ENCODE measurements around the gene SLC2A13. TPM values are rescaled to one million over a fixed set of nuclear protein-coding genes. Genes with fewer than 3 reads are reported as not detected.

Gene SLC2A13
- total RNA-seq, 4 donors from 2014 or later: 18.4 to 32.0 (median 25.3) TPM

GRCh38 chr12:40028296-40028695 is 77.6 kb downstream of the SLC2A13 start:
- TF ChIP-seq CTCF (IDR thresholded peaks at IDR 0.05; ENCODE audit: low read depth): no peak

- TF ChIP-seq CTCF (IDR thresholded peaks at IDR 0.05; ENCODE audit: low read depth): no peak
These were observed 83.0 kb downstream of the SLC2A13 start for GRCh38 chr12:40022850-40023249.

- no peak for TF ChIP-seq CTCF (IDR thresholded peaks at IDR 0.05; ENCODE audit: low read depth)
These were observed 85.6 kb downstream of the SLC2A13 start for GRCh38 chr12:40020261-40020691.

- no peak for TF ChIP-seq CTCF (IDR thresholded peaks at IDR 0.05; ENCODE audit: low read depth)
These were observed 88.4 kb downstream of the SLC2A13 start for GRCh38 chr12:40017488-40017887.

- no peak for TF ChIP-seq CTCF (IDR thresholded peaks at IDR 0.05; ENCODE audit: low read depth)
These were observed 88.9 kb downstream of the SLC2A13 start for GRCh38 chr12:40016980-40017379.

- no peak for TF ChIP-seq CTCF (IDR thresholded peaks at IDR 0.05; ENCODE audit: low read depth)
These were observed 90.0 kb downstream of the SLC2A13 start for GRCh38 chr12:40015881-40016280.

GRCh38 chr12:40015345-40015744 is 90.5 kb downstream of the SLC2A13 start:
- TF ChIP-seq CTCF (IDR thresholded peaks at IDR 0.05; ENCODE audit: low read depth): no peak
